ENCODE data around the gene DOCK11. TPM values are rescaled to one million over a fixed set of nuclear protein-coding genes. Genes with fewer than 3 reads are reported as not detected.

The DOCK11 gene
- total RNA-seq, 1 donor from 2014 or later = 76.2 TPM

GRCh38 chrX:118666521-118666920 is 170.9 kb downstream of the DOCK11 start:
- no peaks in the 10 kb centered on the region for H3K4me1 ChIP-seq

GRCh38 chrX:118669435-118669834 is 173.8 kb downstream of the DOCK11 start:
- ATAC-seq (no peak), DNase-seq (no peak)
- Histone ChIP-seq H3K9me3 (no peaks in the 10 kb centered on the region), H3K27ac (no peak overlapping the region), H3K27me3 (ENCODE audit: low read depth) (no peaks in the 10 kb centered on the region), H3K36me3 (peaks cover 8% of the 10 kb centered on the region), H3K4me1 (no peaks in the 10 kb centered on the region), H3K4me3 (no peak overlapping the region)
- no peak for TF ChIP-seq CTCF (IDR thresholded peaks at IDR 0.05)
- intact Hi-C loops (cut with DNase I) = no loop called here

More at GRCh38 chrX:118666521-118666920, 170.9 kb downstream of the DOCK11 start:
- no peak for TF ChIP-seq CTCF (IDR thresholded peaks at IDR 0.05)
- ATAC-seq (no peak), DNase-seq (no peak)
- no peaks in the 10 kb centered on the region for H3K36me3 ChIP-seq
- intact Hi-C loops (cut with DNase I) = no loop called here
- H3K27ac ChIP-seq = no peak overlapping the region
- H3K9me3 ChIP-seq = no peaks in the 10 kb centered on the region
- H3K27me3 ChIP-seq (ENCODE audit: low read depth) = no peaks in the 10 kb centered on the region
- H3K4me3 ChIP-seq = no peak overlapping the region

- no peak for DNase-seq
- TF ChIP-seq CTCF (IDR thresholded peaks at IDR 0.05) = no peak
- intact Hi-C loops (cut with DNase I) = no loop called here
- H3K36me3 ChIP-seq = peaks cover 25% of the 10 kb centered on the region
- no peaks in the 10 kb centered on the region for H3K27me3 ChIP-seq (ENCODE audit: low read depth)
- H3K4me3 ChIP-seq = no peak overlapping the region
- H3K27ac ChIP-seq = no peak overlapping the region
- no peak for ATAC-seq
- no peaks in the 10 kb centered on the region for H3K9me3 ChIP-seq
- no peaks in the 10 kb centered on the region for H3K4me1 ChIP-seq
These were observed 179.8 kb downstream of the DOCK11 start for GRCh38 chrX:118675326-118675965.

GRCh38 chrX:118675966-118676349 is 180.3 kb downstream of the DOCK11 start:
- H3K4me3 ChIP-seq = no peak overlapping the region
- no peaks in the 10 kb centered on the region for H3K27me3 ChIP-seq (ENCODE audit: low read depth)
- no peak for ATAC-seq
- no peak for TF ChIP-seq CTCF (IDR thresholded peaks at IDR 0.05)
- peaks cover 29% of the 10 kb centered on the region for H3K36me3 ChIP-seq
- H3K4me1 ChIP-seq = no peaks in the 10 kb centered on the region
- intact Hi-C loops (cut with DNase I) = no loop called here
- H3K27ac ChIP-seq = no peak overlapping the region
- no peaks in the 10 kb centered on the region for H3K9me3 ChIP-seq
- no peak for DNase-seq

GRCh38 chrX:118677318-118677717 is 181.7 kb downstream of the DOCK11 start:
- H3K4me3 ChIP-seq = no peak overlapping the region
- DNase-seq (no peak), ATAC-seq (no peak)
- peaks cover 42% of the 10 kb centered on the region for H3K36me3 ChIP-seq
- intact Hi-C loops (cut with DNase I) = no loop called here
- H3K27ac ChIP-seq = no peak overlapping the region
- no peaks in the 10 kb centered on the region for H3K27me3 ChIP-seq (ENCODE audit: low read depth)
- TF ChIP-seq CTCF (IDR thresholded peaks at IDR 0.05) = no peak
- H3K4me1 ChIP-seq = no peaks in the 10 kb centered on the region
- H3K9me3 ChIP-seq = no peaks in the 10 kb centered on the region
